Fibroblast of gingiva (primary cell): ENCODE data around the gene KCNE4.

Experiments
- DNase-seq: peaks from one replicate; pipeline ENCODE4 v3.0.0-alpha.2; 2011; ENCODE audit warnings: low read depth

Gene KCNE4, protein sequence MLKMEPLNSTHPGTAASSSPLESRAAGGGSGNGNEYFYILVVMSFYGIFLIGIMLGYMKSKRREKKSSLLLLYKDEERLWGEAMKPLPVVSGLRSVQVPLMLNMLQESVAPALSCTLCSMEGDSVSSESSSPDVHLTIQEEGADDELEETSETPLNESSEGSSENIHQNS

DNA sequence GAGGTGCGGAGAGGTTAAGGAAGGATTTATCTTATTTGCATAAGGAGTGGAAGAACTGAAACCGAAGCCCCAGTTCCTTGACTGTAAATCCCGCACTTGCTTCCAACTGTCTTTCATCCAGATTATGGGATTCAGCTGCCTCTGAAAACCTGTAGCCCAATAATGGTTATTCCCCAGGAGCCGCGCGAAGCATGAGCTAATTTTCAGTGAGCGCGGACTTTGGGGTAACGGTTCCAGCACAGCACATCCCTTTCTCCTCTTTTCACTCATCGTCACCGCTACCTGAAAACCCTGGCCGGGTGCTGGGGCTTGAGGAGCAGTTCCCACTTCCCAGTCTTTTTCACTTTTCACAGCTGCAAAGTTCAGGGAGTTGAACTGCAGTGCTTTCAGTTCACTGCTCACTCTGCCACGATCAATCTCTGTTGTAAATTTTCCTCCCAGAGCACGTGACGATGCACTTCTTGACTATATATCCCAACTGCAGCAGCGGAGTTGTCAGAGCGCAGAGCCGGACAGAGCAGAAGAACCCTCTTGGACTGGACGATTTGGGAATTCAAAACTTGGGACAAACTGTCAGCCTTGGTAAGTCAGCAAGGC, at the start of gene KCNE4:
KCNE4 (plus strand) TSS at position 498 of the 597 bp plus-strand sequence. CDS start 641 bp downstream, outside the sequence.
- peak; percentile 73 for DNase-seq

DNA sequence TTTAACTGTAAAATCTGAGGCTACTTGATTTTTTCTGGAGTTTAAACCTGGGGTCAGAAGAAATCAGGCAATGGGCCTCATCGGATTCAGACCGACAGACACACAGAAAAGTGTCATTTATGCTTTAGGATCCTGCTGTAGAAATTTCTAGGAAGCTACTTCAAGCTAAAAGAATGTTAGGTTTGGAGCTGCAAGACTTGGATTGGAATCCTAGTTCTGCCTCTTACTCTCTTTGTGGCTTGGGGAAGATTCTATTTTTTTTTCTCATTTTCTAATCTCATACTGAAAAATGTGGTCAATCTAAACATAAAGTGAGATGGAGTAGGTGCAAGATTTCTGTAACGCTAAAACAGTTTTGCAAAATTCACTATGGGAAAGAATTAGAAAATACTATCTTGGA, 48.8 kb upstream of the KCNE4 start:
- no peak for DNase-seq

DNA sequence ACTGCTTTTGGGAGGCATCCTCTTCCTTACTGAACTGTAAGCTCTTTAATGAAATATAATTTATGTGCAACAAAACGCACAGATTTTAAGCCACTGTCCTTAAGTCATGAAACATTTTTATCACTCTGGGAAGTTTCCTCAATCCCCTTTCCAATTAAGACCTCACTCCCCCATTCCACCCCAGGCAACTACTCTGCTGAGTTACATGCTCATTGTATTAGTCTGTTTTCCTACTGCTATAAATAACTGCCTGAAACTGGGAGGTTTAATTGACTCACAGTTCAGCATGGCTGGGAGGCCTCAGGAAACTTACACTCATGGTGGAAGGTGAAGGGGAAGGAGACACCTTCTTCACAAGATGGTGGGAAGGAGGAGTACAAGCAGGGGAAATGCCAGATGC, 46.5 kb upstream of the KCNE4 start:
- no peak for DNase-seq

DNA sequence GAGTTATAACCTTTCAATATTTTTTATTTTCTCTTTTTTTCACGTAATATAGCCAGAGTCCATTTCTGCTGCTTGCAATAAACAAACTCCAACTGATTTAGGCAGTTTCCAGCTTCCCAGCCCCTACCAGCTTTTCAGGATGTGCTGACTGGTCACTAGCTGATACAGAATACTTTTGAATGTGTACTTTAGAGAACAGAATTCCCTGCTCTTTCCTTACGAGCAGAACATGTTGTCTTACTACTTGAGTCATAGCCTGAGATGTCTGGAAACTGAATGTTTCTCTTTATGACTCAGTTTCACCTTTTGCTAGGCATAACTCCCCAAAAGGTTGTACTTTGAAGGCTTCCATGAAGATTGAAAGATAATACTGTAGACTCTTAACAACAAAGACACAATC, 44.5 kb upstream of the KCNE4 start:
- no peak for DNase-seq

DNA sequence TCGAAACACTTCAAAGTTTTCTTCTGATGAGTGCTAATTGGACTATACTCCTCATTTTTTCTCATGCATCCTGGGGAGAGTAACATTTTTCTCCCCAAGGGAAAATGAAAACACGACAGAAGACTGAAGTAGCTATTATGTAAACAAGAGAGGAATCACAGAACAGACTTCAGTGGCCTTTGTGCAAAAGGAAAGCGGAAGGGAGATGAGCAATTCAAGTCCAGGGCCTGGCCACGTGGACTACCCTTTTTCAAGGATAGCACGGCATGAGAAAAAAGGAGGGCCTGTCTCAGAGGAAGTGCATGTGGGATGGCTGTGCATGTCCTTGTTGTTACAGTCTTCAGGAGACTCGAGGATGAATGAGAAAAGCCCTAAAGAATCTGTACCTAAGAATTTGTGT, 43.8 kb upstream of the KCNE4 start:
- DNase-seq, result peak; percentile 43

DNA sequence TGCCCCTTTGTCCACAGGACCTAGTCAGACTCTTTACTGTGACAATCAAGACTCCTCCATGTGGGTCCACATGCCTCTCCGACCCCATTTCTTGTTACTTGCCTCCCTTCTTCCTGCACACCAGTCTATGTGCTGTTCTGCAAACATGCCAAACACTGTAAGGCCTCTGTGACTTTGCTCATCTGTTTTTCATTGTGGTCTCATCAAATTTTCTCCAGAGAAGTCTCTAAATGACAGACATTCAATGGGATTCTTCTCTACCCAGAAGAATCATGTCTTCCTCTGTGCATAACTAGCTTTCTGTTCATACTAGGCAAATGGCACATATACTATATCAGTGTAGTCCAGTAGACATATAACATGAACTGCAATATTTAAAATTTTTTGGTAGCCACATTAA, 43.0 kb upstream of the KCNE4 start:
- peak; percentile 50 for DNase-seq

DNA sequence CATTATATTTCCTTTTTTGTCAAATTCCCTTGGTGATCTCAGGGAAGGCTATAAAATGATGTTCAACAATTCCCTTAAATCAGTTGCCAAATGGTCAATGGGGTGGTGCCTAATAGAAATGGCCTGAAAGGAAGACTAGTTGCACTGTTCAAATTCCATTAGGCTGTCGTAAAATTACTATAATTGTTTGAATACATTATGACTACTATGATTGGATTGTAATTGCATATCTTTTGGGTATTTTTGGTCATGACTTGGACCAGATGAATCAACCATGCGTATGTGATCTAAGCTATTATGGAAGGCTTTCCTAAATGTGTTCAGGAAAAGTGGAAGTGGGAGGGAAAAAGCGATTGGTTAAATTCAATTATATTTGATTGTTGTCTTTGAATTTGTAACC, 41.3 kb upstream of the KCNE4 start:
- peak; percentile 75 for DNase-seq

DNA sequence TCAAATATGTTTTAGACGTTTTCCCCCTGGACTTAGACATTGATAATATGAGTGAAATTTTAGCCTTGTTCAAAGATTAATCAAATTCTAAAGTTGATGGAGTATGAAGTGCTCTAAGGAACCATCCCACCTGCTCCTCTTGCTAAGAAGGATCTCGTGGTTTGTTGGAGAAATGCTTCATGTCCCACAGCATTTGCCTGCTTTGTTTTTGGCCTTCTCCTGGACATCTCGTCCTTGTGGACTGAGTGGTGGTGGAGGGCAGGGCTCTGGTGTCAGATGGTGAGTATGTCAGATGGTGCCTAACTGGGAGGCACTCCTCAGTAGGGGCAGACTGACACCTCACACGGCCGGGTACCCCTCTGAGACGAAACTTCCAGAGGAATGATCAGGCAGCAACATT, 39.7 kb upstream of the KCNE4 start:
- DNase-seq, result no peak

DNA sequence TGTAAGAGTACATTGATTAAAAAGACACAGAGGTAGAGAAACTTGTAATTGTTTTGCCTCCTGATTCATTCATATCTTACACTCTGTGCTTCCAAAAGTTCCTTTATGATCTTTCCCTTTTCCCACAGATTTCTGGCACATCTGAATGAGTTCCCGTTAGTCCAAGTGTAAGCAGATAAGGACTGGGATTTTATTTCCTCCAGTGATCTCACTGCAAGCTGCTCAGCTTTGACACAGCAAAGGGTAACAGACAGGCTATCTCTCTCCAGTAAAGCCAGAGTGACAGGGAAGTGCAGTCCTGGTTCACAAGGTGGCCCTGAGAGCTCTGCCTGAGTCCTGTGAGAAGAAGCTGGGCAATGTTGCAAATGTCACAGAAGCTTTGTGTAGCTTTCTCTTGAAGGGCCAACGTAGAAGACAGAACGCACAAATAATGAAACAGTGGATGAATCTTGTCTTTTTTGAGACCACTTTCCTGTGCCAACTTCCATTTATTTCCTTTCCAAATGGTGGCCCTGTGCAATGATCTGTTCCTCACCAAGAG, 32.5 kb upstream of the KCNE4 start:
- no peak for DNase-seq

DNA sequence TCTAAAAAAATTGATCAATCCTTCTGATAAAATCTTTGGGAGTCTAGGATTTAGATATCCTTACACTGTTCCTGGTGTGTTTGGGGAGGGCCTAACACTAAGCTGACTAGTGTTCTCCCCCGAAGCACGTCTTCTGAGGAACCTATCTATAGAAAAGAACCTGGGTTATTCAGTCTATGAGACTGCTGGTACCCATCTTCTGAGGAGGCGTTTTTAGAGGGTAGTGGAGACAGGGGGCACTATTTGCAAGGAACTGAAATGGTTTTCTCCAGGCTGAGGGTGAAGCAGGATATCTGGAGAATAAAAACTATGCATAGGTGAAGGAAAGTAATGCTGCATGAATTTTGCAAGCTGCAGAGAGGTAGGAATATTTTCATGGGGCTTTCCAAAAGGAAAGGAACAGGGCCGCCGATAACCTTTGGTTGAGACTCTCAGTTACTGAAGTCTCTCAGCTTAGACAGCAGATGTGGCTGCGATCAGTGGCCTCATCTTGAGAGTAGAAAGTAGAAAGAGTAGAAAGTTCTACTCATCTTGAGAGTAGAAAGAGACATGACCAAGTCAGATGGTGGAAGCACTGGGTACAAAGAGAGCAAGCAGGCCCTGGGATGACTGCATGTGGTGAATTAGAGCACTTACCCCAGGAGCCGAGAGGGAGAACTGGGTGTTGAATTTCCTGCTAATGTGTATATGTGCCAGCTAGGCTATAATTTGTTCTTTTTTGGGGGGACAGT, 31.8 kb upstream of the KCNE4 start:
- no peak for DNase-seq

DNA sequence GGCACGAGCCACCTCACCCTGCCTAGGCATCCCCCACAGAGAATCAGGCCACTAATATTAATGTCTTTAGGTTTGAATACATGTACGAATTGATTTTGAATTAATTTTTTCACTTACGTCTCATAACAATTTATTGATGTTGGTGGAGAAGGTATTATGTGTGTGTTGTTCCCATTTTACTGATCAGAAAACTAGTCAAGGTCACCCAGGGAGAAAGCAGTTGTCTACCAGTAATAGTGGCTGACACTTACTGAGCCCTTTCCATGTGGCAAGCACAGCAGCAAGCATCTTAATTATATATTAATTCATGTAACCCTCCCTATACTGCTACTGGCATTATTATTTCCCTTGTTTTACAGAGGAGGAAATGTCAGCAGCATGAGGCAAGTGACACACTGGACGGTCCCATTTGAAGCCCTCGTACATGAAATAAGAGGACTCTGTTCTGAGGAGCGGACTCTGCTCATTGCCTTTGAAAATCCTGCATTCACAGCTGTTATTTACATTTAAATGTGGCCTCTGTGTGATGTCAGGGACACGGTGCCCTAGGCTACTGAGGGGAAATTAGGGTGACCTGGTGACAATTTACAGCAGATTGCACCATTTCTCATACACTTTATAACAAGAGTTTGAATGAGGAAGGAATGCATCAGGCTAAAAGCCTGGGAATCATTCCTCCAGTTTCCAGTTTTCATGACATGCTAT, 30.9 kb upstream of the KCNE4 start:
- no peak for DNase-seq

DNA sequence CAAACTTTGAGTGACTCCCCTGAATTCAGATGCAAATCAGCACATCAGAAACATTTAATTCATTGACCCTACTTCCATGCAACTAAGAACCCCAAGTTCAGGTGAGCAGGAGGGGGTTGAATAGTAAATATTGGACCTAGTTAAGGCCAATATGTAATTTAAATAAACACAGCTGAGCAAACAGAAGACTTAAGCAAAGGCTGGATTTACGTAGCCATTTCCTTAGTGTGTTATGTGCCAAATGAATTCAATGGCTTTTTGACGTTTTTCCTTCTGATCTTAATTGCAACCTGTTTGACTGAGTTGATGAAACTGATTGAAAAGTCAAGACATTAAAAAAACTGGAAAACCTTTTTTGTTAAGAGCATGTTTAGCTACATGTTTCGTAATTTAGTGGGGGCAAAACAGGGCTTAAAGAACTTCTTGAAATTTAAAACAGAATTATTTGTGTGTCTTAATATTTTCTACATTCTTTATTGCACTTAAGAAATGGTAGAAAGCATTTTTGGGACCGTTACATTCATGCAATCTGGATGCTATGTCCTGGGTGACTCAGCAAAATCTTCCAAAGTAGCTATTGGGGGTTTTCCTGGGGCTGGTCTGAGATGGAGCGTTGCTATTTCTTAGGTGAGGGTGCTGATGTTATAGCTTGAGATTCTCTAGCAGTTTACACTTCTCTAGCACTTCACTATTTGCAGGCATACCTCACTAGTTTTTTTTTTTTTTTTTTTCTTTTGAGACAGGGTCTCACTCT, 25.5 kb upstream of the KCNE4 start:
- peak; percentile 63 for DNase-seq

DNA sequence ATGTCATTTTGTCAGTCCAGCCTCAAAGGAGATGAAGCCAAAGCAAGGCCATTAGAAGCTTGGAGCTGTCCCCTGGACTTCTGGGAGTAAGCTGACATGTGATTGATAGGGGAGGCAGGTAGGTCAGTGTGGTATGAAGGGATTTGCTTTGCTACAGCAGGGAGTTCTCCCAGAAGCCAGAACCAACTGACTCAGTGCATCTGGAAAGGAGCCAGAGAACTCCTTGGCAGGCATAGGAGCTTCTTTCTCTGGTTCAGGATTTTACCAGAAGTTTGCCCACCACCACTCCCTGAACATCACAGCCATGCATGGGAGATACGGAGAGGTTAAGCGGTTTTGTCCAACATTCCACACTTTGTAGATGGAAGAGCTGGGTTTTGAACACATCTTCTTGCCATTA, 24.5 kb upstream of the KCNE4 start:
- DNase-seq, result peak; percentile 52

DNA sequence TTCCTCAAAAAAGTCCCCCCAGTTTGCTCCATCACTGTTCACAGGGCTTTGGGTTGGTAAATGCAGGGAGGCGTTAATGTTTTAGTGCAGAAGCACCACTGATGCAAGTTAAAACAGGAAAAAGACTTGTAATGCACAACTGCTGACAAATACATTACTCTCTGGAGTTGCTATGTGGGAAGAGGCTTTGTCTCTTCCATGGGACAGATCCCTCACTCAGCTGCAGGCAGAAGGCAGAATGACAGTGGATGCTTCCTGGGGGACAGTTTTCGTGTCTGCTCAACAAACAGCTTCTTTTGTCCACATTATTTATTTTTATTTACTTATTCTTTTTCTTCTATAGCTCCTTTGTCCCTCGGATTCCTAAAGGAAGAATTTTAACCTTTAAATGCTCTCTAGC, 22.7 kb upstream of the KCNE4 start:
- no peak for DNase-seq

DNA sequence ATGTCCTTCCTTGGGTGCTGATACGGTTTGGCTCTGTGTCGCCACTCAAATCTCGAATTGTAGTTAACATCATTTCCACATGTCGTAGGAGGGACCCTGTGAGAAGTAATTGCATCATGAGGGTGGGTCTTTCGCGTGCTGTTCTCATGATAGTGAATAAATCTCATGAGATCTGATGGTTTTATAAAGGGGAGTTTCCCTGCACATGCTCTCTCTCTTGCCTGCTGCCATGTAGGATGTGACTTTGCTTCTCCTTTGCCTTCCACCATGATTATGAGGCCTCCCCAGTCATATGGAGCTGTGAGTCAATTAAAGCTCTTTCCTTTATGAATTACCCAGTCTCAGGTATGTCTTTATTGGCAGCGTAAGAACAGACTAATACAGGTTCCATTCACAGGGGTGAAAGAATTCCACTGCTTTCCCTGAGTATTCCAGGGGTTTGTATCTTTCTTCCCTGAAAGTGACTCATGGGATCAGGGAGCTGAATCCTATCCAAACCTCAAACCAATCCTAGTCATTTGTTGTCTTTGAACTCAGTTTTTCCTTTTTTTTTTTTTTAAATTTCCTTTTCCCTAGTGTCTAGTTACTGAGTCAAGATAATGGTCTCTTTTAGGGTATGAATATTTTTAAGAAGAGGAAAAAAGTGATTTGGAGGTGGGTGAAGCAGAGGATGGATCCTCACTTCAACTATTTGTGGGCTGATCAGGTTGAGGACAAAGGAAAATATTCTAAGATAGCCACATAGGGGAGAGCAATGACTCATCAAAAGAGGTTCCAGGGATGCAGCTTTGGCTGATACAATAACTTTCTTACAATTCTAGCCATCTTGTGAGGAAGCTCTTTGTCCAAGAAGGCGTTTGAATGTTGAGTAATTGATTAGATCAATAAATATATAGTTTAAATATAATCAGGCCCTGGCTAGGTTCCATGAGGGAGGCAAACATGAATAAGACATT, 19.5 kb upstream of the KCNE4 start:
- no peak for DNase-seq

DNA sequence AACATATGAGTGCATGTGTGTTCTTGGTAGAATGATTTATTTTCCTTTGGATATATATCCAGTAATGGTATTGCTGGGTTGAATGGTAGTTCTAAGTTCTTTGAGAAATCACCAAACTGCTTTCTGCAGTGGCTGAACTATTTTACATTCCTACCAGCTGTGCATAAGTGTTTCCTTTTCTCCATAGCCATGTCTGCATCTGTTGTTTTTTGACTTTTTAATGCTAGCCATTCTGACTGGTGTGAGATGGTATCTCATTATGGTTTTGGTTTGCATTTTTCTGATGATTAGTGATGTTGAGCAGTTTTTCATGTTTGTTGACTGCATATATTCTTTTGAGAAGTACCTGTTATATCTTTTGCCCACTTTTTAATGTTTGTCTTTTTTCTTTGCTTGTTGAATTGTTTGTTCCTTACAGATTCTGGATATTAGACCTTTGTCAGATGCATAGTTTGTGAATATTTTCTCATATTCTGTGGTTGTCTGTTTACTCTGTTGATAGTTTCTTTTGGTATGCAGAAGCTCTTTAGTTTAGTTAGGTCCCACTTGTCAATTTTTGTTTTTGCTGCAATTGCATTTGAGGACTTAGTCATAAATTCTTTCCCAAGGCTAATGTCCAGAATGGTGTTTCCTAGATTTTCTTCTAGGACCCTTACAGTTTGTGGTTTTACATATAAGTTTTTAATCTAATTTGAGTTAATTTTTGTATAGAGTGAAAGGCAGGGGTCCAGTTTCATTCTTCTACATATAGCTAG, 17.6 kb upstream of the KCNE4 start:
- no peak for DNase-seq

DNA sequence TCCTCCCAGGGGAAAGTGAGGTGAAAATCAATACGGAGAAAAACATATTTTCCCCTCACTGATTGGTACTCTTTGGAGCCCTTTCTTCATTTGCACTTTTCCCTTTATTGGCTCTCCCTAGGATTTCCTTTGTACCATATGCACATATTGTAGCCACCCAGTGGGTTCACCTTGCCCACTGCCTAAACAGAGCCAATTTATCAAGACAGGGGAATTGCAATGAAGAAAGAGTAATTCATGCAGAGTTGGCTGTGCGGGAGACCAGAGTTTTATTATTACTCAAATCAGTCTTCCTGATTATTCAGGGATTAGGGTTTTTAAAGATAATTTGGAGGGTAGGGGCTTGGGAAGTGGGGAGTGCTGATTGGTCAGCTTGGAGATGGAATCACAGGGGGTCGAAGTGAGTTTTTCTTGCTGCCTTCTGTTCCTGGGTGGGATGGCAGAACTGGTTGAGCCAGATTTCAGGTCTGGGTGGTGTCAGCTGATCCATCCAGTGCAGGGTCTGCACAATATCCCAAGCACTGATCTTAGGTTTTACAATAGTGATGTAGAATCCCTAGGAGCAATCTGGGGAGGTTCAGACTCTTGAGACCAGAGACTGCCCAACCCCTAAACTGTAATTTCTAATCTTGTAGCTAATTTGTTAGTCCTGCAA, 15.1 kb upstream of the KCNE4 start:
- no peak for DNase-seq

DNA sequence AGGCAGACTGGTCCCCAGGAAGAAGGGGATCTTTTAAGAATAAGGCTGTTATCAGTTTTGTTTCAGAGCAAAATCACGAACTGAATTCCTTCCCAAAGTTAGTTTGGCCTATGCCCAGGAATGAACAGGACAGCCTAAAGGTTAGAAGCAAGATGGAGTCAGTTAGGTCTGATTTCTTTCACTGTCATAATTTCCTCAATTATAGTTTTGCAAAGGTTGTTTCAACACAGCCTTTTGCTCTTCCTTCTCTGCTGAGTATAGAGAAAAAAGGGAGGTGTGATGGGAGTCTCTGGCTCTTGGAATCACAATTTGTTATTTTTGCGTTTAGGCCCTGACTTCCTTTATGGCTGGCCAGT, 14.6 kb upstream of the KCNE4 start:
- no peak for DNase-seq

DNA sequence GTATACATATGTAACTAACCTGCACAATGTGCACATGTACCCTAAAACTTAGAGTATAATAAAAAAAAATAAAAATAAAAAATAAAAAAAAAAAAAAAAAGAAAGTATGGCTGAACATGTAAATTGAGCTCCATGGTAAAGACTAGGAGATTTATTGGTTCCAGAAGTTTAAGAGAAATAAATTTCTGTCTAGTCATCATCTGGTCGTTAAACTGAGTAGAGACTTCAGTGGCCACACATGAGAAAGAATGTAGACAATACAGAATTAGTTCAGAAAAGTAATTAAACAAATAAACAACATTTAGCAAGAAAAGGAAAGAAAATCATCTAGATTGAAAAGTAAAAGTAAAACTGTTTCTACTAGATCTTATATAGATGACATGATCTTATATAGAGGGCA, 12.4 kb upstream of the KCNE4 start:
- DNase-seq, result no peak

DNA sequence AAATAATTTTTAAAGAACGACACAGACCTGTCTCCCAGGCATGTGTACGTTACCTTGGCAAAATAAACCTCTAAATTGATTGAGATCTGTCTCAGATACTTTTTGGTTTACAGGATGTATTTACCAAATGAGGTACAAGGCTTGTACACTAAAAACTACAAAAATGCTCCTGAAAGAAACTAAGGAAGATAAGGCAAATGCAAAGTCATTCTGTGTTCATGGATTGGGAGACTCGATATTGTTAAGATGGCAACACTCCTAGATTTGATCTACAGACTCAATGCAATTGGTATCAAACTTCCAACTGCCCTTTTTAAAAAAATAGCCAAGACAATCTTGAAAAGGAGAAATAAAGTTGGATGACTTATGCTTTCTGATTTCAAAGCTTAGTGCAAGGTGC, 11.5 kb upstream of the KCNE4 start:
- no peak for DNase-seq
